ENCODE results near the gene DNAH2.
A peak's percentile ranks its signal among the peaks of the same experiment; 100 is the strongest.

GRCh38 chr17:7673239-7673638 lies 44.3 kb upstream of the DNAH2 start:
- peak; percentile 51 for TF ChIP-seq CTCF (IDR thresholded peaks at IDR 0.05; ENCODE audit: poor library complexity)
- TF ChIP-seq EZH2 (IDR thresholded peaks at IDR 0.05; ENCODE audit: borderline replicate concordance) = no peak
- TF ChIP-seq EZH2phosphoT487 (IDR thresholded peaks at IDR 0.05; ENCODE audit: low read depth, severe bottlenecking, unreplicated experiment) = no peak

Measured in hepatocyte (in vitro differentiated cells).